Right lobe of liver (tissue), 6 donors: ENCODE data around the gene SOX18. TPM values are rescaled to one million over a fixed set of nuclear protein-coding genes. Genes with fewer than 3 reads are reported as not detected.

ENCODE experiments used
- ATAC-seq, 4 donors: fragments of 200-7000 bp; cut with Tn5 transposase; one replicate each; pipeline ENCODE4 v1.9.1; 2020; ENCODE audit warnings: mild to moderate bottlenecking in 4 of 4, moderate library complexity in 4 of 4
- DNase-seq, 3 donors: peaks; one replicate each; pipeline ENCODE4 v3.0.0-alpha.2; 2020
- H3K27ac ChIP-seq, 3 donors: fragments of 200-600 bp; one replicate each; pipeline ENCODE4 v1.8.0; 2022
- H3K27me3 ChIP-seq, 2 donors: fragments of 200-600 bp; one replicate each; pipeline ENCODE4 v1.8.0; 2022
- H3K36me3 ChIP-seq, 4 donors: fragments of 200-600 bp; sonication (generic) in 1 of 4; one replicate each; pipeline versions ENCODE4 v1.5.1 to v1.8.0; 2017 to 2022; ENCODE audit warnings: control low read depth in 1 of 4
- H3K4me1 ChIP-seq, 4 donors: fragments of 200-600 bp; sonication (generic) in 1 of 4; one replicate each; pipeline versions ENCODE4 v1.5.1 to v1.8.0; 2017 to 2022; ENCODE audit warnings: control low read depth in 1 of 4
- H3K4me3 ChIP-seq, 3 donors: fragments of 200-600 bp; one replicate each; pipeline ENCODE4 v1.8.0; 2022
- H3K9me3 ChIP-seq, 4 donors: fragments of 200-600 bp; sonication (generic) in 1 of 4; one replicate each; pipeline versions ENCODE4 v1.5.1 to v1.8.0; 2017 to 2022; ENCODE audit warnings: control low read depth in 1 of 4
- POLR2A ChIP-seq: fragments of 450-650 bp; IDR thresholded peaks from one replicate; pipeline ENCODE4 v1.6.1; 2017; ENCODE audit warnings: antibody characterized with exemption, mild to moderate bottlenecking
- WGBS: methylation state at CpG from one replicate; pipeline ENCODE4 v1.1.6; 2018; ENCODE audit warnings: low coverage, low lambda C conversion rate; ENCODE audit not compliant: insufficient coverage; ENCODE audit errors: missing lambda C conversion rate; 5-methylcytosine and 5-hydroxymethylcytosine counted together
- intact Hi-C, 2 donors: fragments of 100-400 bp; cut with DNase I; formaldehyde crosslinking; loops; one replicate each; pipeline versions ENCODE4 v1.11.2 to v1.14.1; 2022
- total RNA-seq, 6 experiments: library from RNA; depleted of rRNA in 2 of 6; stranded (reverse); fragments of >200 nt in 2 of 6; fragmentation: NEBNext Ultra II Directional in 3 of 6; extraction: Animal tissue kit (Norgen Biotek cat#: 25700) in 3 of 6; gene quantifications; one replicate each; pipeline versions ENCODE4 v1.1.0 to v1.2.4, GENCODE V29; 2016 to 2023
- TF ChIP-seq, protein P1 (sequence below), 4 donors: fragments of 200-600 bp in 3 of 4; fragments of 450-650 bp in 1 of 4; IDR thresholded peaks; one replicate each; pipeline versions ENCODE4 v1.5.1 to v1.8.0; 2016 to 2022; ENCODE audit warnings: antibody characterized with exemption in 4 of 4, mild to moderate bottlenecking in 2 of 4
- donor health status: DM: no; HTN: yes; CAD: no.
- donor health status: DM: no; HTN: no; CAD: no.
- donor health status: DM: no; HTN: no; CAD: no.
- donor health status: DM: no; HTN: yes; CAD: no.
- donor health status: DM: no; HTN: yes; CAD: no.

The SOX18 gene
- total RNA-seq, 6 experiments from 2014 or later = 4.1 to 7.8 (median 5.6) TPM

DNA sequence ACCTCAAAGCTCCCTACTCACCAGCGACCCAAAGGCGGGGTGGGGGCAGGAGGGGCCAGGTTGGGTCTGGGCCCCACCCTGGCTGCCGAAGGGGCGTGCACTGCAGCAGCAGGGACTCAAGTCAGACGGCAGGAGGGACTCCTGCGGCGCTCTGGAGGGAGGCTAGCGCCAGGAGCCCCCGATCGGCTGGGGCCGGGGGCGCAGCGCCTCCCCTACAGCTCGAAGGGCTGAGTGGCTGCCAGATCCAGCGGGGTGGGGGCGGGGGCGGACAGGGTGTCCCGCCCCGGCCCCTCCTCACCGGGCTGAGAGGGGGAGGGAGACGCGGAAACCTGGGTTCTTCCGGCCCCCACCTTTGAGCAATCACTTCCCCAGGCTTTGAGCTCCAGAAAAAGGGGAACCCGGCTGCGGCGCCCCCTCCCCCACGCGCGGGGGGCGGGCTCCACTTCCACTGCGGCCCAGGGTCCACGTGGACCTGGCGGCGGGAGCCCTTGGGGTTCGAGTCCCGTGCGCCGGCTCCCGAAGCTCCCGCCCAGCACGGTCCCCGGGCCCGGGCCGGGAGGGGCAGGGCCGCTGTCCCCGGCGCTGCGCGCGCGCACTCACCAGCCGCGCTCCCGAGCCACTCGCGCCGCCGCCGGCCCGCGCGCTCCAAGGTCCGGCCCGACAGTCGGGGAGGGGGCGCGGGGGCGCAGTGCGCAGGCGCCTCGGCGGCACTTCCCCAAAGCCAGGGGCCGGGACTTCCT is 30.0 kb upstream of the SOX18 start, which contains the start of gene RGS19:
RGS19 (minus strand) TSS at position 246 of the 740 bp plus-strand sequence. CDS start 2,632 bp downstream, outside the sequence.
- H3K4me1 ChIP-seq = peaks cover 0 to 18% (median 1%) of the 10 kb centered on the region in 4 donors
- ATAC-seq = peak; percentile 51 to 57 (median 54)
- peak; percentile 21 for TF ChIP-seq POLR2A
- TF ChIP-seq, protein P1, sequence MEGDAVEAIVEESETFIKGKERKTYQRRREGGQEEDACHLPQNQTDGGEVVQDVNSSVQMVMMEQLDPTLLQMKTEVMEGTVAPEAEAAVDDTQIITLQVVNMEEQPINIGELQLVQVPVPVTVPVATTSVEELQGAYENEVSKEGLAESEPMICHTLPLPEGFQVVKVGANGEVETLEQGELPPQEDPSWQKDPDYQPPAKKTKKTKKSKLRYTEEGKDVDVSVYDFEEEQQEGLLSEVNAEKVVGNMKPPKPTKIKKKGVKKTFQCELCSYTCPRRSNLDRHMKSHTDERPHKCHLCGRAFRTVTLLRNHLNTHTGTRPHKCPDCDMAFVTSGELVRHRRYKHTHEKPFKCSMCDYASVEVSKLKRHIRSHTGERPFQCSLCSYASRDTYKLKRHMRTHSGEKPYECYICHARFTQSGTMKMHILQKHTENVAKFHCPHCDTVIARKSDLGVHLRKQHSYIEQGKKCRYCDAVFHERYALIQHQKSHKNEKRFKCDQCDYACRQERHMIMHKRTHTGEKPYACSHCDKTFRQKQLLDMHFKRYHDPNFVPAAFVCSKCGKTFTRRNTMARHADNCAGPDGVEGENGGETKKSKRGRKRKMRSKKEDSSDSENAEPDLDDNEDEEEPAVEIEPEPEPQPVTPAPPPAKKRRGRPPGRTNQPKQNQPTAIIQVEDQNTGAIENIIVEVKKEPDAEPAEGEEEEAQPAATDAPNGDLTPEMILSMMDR (IDR thresholded peaks at IDR 0.05) = no peak
- H3K4me3 ChIP-seq = peak within 1 kb of the TSS; percentile 56 to 63 (median 58)
- H3K27ac ChIP-seq = peak within 1 kb of the TSS; percentile 50 to 73 (median 68)
- no peaks in the 10 kb centered on the region for H3K9me3 ChIP-seq
- H3K36me3 ChIP-seq = no peaks in the 10 kb centered on the region
- peaks cover 0 to 8% of the 10 kb centered on the region in 2 donors for H3K27me3 ChIP-seq
- 3% methylated on average over 12 of the region's 73 CpGs for WGBS
- DNase-seq = peak; percentile 79 to 86 (median 81)
- intact Hi-C loops = no loop called here

DNA sequence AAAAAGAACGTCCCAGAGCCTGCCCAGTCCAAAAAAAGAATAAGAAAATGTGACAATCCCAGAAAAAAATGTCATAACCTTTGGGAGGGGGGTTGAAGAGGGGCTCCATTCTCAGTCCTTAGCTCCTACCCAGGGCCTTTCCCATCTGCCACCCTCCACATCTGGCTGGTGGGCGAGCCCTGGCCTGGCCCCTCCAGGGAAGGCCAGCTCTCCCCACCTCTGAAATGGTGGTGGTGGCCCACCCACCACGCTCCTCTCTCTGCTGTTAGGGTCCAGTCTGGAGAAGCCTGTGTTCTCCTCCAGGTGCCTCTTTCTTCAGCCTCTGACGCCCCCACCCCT is 29.5 kb upstream of the SOX18 start:
- ATAC-seq = no peak
- Histone ChIP-seq H3K9me3 (no peaks in the 10 kb centered on the region), H3K27me3 (peaks cover 0 to 3% of the 10 kb centered on the region in 2 donors), H3K36me3 (peaks cover 0 to 2% (median 0%) of the 10 kb centered on the region in 4 donors), H3K27ac (peak overlapping the region; percentile 26 to 73 (median 68)), H3K4me1 (peaks cover 0 to 15% (median 1%) of the 10 kb centered on the region in 4 donors), H3K4me3 (peak overlapping the region; percentile 56 to 63 (median 58))
- intact Hi-C loops = no loop called here
- WGBS = 60% methylated on average over 1 of the region's 4 CpGs
- DNase-seq = no peak
- TF ChIP-seq, protein P1 (IDR thresholded peaks at IDR 0.05) = no peak
- TF ChIP-seq POLR2A = no peak

DNA sequence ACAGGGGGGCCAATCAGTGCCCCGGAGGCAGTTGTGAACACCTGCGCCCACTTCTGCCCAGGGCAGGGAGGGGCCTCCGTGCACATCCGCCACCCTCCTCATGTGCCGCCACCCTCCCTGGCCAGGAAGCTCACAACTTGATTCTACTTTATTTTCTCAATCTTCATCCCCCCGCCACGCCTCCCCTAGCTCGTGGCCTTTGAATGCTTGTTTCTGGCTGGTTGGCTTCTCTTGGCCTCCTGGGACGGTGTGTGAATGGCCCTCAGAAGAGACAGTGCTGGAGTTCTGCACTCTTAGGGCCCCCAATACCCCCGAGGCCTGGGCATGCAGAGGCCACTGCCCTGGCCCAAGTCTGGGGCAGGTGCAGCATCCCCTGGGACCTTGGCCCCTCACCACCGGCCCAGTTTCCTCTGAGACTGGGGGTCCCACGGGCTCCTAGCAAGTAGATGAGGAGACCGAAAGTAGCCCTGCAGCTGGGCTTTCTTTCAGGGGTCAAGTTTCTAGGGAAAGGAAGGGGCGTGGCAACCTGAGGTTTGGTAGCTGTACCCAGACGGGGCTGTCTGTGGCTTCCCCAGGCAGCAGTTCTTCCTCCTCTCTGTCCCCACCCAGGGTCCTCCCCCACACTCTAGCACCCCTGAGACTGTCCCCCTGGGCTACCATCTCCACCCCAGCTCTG is 28.6 kb upstream of the SOX18 start:
- DNase-seq (peak in 1 of 3 donors; percentile 44), ATAC-seq (peak; percentile 3 to 29 (median 6))
- Histone ChIP-seq H3K4me1 (peaks cover 0 to 7% (median 0%) of the 10 kb centered on the region in 4 donors), H3K27me3 (no peaks in the 10 kb centered on the region), H3K36me3 (peaks cover 0 to 5% (median 0%) of the 10 kb centered on the region in 4 donors), H3K27ac (peak overlapping the region in 2 of 3 donors; percentile 68 to 73), H3K9me3 (no peaks in the 10 kb centered on the region), H3K4me3 (peak overlapping the region; percentile 56 to 63 (median 58))
- TF ChIP-seq, protein P1 (IDR thresholded peaks at IDR 0.05) = no peak
- no peak for TF ChIP-seq POLR2A
- 18% methylated on average over 3 of the region's 15 CpGs for WGBS
- intact Hi-C loops = no loop called here

DNA sequence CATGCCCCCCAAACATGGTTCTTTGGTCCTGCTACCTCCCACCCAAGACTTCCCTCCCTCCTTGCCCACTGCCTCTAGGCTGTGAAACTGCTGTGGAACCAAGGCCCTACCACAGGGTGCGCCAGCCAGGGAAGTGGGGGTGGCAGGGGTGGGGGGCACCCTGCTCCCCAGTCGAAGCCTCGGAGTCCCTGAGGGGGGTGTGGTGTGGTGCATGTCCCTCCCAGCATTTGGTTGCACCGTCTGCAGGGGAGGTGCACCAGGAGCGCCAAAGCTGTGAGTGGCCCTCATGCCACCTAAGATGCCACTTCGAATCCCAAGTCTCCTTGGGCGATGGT is 28.1 kb upstream of the SOX18 start:
- Histone ChIP-seq H3K36me3 (peaks cover 0 to 5% (median 0%) of the 10 kb centered on the region in 4 donors), H3K27me3 (no peaks in the 10 kb centered on the region), H3K4me3 (peak overlapping the region; percentile 22 to 63 (median 58)), H3K27ac (no peak overlapping the region), H3K9me3 (no peaks in the 10 kb centered on the region), H3K4me1 (peaks cover 0 to 6% (median 0%) of the 10 kb centered on the region in 4 donors)
- intact Hi-C loops = no loop called here
- no peak for ATAC-seq
- no peak for TF ChIP-seq POLR2A
- TF ChIP-seq, protein P1 (IDR thresholded peaks at IDR 0.05) = no peak
- DNase-seq = no peak
- no CpG with 5 or more reads among the region's 7 CpGs for WGBS
